Raji (cell line): ENCODE data around the gene CRTC3.
A peak's percentile ranks its signal among the peaks of the same experiment; 100 is the strongest.

Experiments
- POLR2A ChIP-seq: IDR thresholded peaks from 2 replicates; pipeline ENCODE4 v1.6.1; 2011; ENCODE audit warnings: low read depth, low read length, control low read depth; ENCODE audit not compliant: insufficient read depth

Gene CRTC3

GRCh38 chr15:90596943-90597342 lies 67.2 kb downstream of the CRTC3 start:
- no peak for TF ChIP-seq POLR2A

- no peak for TF ChIP-seq POLR2A
Observed at GRCh38 chr15:90597577-90597976, 67.9 kb downstream of the CRTC3 start.

DNA sequence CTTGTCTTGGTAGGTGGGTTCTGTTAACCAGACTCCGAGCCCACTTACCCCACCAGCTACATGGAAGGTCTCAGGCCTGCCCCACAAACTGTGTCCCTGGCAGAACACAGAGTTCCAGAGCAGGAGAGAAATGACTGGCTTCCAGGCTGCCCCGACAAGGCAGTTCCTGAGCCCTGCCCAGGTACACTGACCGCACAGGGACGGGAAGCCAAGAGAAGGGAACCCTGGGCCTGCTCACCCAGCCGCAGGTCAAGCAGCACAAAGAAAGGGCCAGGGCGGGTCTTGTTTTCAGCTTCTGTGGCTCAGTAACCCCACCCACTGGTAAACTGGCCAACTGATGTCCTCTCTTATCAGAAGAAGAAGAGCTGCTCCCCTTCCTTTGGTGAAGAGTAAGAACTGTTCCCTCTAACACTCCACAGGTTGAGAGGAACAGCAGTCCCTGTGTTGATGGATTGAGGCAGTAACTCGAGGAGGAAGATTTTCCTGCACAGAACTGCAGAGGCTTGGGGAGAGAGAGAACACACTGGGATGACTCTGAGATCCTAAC lies 68.4 kb downstream of the CRTC3 start:
- TF ChIP-seq POLR2A = peak; percentile 33; the same call in 1 of the 2 replicates

DNA sequence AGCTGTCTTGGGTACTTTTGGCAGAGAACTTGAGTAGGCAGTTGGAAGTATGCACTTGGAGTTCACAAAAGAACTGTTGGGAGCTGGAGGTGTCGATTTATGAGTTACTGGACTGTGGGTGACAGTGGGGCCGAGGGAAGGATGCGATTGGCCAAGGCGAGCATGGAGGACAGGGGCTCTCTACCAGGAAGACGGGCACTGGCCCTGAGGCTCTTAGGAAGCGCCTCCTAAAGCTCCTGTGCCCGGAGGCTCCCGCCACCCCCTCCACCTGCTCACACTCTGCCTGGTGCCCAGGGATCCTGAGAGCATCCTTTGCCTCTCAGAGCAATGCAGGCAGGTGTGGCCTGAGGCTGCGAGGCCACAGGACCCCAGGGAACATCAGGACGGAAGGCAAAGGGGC lies 69.0 kb downstream of the CRTC3 start:
- no peak for TF ChIP-seq POLR2A

DNA sequence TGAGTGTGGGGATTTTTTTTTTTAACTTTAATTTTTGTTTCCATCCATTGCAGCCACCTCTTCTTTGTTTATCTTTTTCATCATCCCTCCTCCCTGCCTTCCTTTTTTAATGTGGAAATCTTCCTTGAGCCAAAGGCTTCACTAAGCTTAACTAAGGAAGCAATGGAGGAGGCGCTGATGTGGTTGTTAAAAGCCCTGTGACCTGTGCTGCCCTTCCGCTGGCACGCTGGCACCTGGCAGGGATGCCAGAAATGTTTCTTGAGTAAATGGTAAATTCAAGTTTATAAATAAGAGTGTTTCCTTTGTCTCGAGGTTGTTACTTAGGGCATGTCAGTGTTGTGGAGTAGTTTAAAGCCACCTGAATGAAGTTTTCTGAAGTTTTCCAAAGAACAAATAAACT lies 69.4 kb downstream of the CRTC3 start:
- no peak for TF ChIP-seq POLR2A

GRCh38 chr15:90599644-90600043 lies 69.9 kb downstream of the CRTC3 start:
- TF ChIP-seq POLR2A = no peak

- no peak for TF ChIP-seq POLR2A
Observed at GRCh38 chr15:90600954-90601353, 71.2 kb downstream of the CRTC3 start.

DNA sequence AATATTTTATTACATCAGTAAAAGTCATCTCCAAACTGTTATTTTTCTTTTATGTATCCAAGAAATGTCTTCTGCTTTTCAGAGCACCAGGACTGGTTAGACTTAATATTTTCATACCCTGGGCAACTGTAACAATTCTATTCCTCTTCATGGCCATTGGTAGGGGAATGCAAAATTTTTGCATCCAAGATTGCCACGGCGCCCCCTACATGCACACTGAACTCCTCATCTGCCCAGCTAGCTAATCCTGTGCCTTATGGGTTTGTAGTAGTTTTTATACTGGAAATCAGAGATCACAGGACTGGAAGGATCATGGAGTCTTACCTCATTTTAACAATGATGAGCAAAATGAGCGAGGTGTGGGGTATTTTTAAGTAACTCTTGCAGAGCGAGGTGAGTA lies 74.2 kb downstream of the CRTC3 start:
- TF ChIP-seq POLR2A = no peak

- TF ChIP-seq POLR2A = no peak
Observed at GRCh38 chr15:90606641-90607040, 76.9 kb downstream of the CRTC3 start.

DNA sequence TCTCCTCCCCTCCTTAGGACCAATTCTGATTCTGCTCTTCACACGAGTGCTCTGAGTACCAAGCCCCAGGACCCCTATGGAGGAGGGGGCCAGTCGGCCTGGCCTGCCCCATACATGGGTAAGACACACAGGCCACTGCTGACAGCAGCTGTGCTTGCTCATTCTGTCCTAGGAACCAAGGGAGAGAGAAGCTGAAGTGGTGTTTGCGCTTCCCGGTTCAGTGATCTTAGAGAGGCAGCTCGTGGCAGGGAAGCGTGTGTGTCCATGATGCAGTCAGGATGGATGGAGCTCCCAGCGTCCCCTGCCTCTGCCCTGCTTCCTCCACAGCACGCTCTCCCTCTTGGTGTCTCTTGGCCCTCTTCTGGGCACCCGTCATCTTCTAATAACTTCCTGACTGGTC lies 77.6 kb downstream of the CRTC3 start:
- TF ChIP-seq POLR2A = no peak

DNA sequence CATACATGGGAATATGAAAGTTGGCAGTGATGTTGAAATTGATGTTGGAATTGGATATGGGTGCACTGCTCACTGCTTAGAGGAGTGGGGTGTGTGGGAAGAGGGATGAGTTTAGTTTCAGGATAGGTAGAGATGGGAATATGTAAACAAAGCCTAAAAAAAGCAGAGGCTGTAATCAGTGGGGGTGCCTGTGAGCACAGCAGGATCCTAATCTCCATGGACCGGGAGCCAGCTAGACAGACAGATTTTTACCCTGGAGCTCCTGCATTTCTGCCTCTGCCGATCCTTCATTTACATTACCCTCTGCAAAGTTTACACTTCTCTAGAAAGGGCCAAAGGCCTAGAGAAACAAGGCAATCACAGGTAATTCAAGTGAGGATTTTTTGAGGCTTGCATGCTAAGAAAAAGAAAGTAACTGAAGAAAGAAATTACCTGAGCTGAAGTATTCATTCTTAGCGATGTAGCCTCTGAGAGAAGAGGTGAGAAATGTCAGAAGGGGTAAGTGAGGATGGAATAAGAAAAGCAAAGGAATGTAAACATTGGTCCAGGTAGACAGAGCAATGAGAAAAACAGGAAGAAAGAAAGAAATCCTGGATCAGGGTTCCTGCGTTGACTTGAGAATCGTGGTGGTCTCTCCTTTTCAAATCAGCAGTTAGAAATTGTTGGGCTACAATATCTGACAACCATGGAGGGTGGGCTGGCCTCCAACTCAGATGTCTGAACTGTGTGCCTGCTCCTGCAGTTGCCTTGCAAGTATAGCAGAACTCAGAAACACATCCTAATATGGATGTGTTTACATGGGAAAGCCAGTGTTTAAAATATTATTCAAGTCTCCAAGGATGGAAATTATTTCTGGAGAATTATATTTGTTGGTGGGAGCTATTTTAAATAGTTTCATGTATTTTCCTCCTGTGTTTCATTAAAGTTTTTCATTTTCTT lies 79.8 kb downstream of the CRTC3 start:
- TF ChIP-seq POLR2A = no peak

GRCh38 chr15:90610190-90610589 lies 80.5 kb downstream of the CRTC3 start:
- TF ChIP-seq POLR2A = no peak

DNA sequence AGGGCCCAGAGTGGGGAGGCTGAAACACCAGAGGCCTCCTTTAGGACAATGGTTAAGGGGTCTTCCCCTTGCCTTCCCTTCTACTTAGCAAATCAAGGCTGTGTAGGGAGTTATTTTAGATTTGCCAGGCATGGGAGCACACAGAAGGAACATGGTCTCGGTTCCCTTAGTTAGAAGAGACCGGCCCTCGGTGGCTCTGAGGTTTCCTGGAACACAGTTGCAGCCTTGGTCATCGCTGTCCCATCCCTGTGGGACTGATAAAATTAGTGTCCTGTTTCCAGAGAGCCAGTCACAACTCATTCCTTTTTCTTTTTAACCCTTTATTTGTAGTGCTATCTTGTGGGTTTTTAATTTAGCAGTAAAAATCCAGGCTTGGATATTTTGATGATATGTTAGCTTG lies 81.4 kb downstream of the CRTC3 start:
- no peak for TF ChIP-seq POLR2A

DNA sequence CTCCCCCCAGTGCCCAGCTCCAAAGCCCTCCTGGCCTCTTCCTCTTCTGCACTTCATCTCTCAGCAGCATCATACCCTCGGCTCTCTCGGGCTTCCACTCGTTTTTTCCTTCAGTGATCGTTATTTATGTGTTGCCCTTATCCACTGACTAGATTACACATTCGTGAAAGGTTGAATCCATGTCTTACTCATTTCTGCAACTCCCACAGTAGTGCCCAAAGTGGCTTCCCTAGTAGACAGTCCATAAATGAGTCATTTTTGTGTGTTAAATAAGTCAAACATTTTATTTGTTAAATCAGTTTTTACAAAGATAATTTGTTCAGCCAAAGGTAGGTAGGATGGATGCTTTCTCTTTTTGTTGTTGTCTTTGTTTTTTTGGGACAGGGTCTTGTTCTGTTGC lies 87.4 kb downstream of the CRTC3 start:
- no peak for TF ChIP-seq POLR2A

GRCh38 chr15:90617668-90618097 lies 88.0 kb downstream of the CRTC3 start:
- TF ChIP-seq POLR2A = no peak

DNA sequence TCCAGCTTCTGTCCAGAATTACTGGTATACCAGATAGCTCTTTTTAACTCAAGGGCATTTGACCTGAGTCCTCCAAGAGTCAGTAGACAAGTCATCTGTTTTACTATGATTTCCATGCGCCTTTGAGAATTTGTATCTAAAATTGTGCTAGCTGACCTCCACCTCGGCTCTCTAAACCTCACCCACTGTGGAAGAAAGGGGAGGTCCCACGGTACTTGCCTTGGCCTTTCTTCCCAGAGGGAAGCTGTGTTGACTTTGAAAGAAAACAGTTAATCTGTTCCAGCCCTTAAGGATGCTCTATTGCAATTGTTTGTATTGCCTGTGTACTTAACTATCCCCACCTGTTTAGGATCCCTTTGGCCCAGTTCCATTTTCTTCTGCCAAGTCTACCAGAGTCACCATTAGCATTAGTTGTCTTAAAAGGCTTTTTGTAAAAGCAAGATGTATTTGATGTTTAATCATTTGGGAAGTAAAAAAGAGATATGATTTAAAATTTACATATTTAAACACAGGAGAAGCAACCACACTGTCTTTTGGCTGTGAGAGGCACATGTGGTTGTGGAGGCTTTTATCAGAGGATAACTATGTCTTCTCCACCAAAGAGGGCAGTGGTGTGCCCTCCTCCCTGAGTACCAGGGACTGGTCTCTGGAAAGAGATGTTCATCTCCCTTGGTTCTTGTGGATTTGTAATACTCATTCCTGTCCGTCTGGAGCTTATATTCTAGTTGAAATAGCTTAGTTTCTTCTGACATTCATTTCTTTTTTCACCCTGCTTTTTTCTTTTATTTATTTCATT lies 88.8 kb downstream of the CRTC3 start:
- TF ChIP-seq POLR2A = no peak
